H1 (cell line): ENCODE measurements around the gene RPL18. TPM values are rescaled to one million over a fixed set of nuclear protein-coding genes. Genes with fewer than 3 reads are reported as not detected.

ENCODE experiments used
- CTCF ChIA-PET: fragments of 300-600 bp; sonication (Branson Sonifier 250); formaldehyde crosslinking; loops from one replicate; lab custom pipeline; 2021; ENCODE audit not compliant: partially characterized antibody; lab: Charles Lee
- POLR2A ChIA-PET: fragments of 300-600 bp; sonication (Branson Sonifier 250); formaldehyde crosslinking; loops from one replicate; lab custom pipeline; 2021; ENCODE audit warnings: inconsistent platforms; ENCODE audit not compliant: partially characterized antibody; lab: Charles Lee
- DNase-seq, 2 experiments: peaks; one replicate each; pipeline versions ENCODE4 v3.0.0 to v3.0.0-alpha.2; 2010 to 2022; ENCODE audit warnings: low spot score in 2 of 2, low read depth in 1 of 2, mixed read lengths in 1 of 2
- FAIRE-seq: peaks from 2 replicates; lab custom pipeline; 2011; peaks lifted over from hg19 to GRCh38; lab: Jason Lieb, UNC
- H2AFZ ChIP-seq: 2 replicates; pipeline ENCODE4 v1.8.1; 2012; ENCODE audit warnings: low read length, inconsistent platforms
- H2AK5ac ChIP-seq: 2 replicates; pipeline ENCODE4 v1.6.1; 2013; ENCODE audit warnings: low read depth, low read length
- H2BK120ac ChIP-seq: replicated peaks from 2 replicates; pipeline ENCODE3; 2013; ENCODE audit warnings: low read depth, low read length, inconsistent platforms
- H2BK12ac ChIP-seq: 2 replicates; pipeline ENCODE4 v1.6.1; 2013; ENCODE audit warnings: low read depth, low read length
- H2BK15ac ChIP-seq: 2 replicates; pipeline ENCODE4 v1.6.1; 2013; ENCODE audit warnings: low read length
- H2BK20ac ChIP-seq: 2 replicates; pipeline ENCODE4 v1.6.1; 2013; ENCODE audit warnings: low read length
- H2BK5ac ChIP-seq: 2 replicates; pipeline ENCODE4 v1.6.1; 2013; ENCODE audit warnings: low read depth, low read length
- H3K14ac ChIP-seq: 2 replicates; pipeline ENCODE4 v1.6.1; 2013; ENCODE audit warnings: inconsistent platforms; ENCODE audit not compliant: insufficient read length
- H3K18ac ChIP-seq: 2 replicates; pipeline ENCODE4 v1.6.1; 2013; ENCODE audit warnings: low read length; ENCODE audit errors: extremely low read depth
- H3K23ac ChIP-seq: 2 replicates; pipeline ENCODE4 v1.6.1; 2013; ENCODE audit warnings: inconsistent platforms; ENCODE audit not compliant: insufficient read length
- H3K23me2 ChIP-seq: 2 replicates; pipeline ENCODE4 v1.6.1; 2013; ENCODE audit warnings: low read depth, low read length
- H3K27ac ChIP-seq: 2 replicates; pipeline ENCODE4 v1.6.1; 2011; ENCODE audit warnings: low read depth, low read length, inconsistent platforms
- H3K27me3 ChIP-seq, 4 experiments: replicated peaks in 1 of 4; 1 replicate in 1 of 4; 2 replicates in 3 of 4; pipeline versions ENCODE4 v1.6.1 to v1.8.1; 2011 to 2013; ENCODE audit warnings: low read length in 3 of 4, mild to moderate bottlenecking in 3 of 4, inconsistent platforms in 2 of 4, mixed read lengths in 2 of 4, moderate library complexity in 1 of 4; ENCODE audit not compliant: control insufficient read depth in 3 of 4, insufficient read depth in 3 of 4; ENCODE audit errors: extremely low read depth in 1 of 4
- H3K36me3 ChIP-seq, 4 experiments: 2 replicates each; pipeline versions ENCODE4 v1.6.1 to v1.8.1; 2011 to 2013; ENCODE audit warnings: mild to moderate bottlenecking in 4 of 4, low read length in 3 of 4, moderate library complexity in 2 of 4, control low read depth in 1 of 4, inconsistent platforms in 1 of 4; ENCODE audit not compliant: insufficient read depth in 4 of 4, control insufficient read depth in 2 of 4
- H3K4ac ChIP-seq: replicated peaks from 2 replicates; pipeline ENCODE3; 2013; ENCODE audit warnings: low read length, low read depth, mixed read lengths, inconsistent platforms; ENCODE audit not compliant: insufficient read length
- H3K4me1 ChIP-seq, 4 experiments: replicated peaks in 1 of 4; 1 replicate in 1 of 4; 2 replicates in 3 of 4; pipeline versions ENCODE4 v1.6.1 to v1.8.1; 2011 to 2013; ENCODE audit warnings: low read length in 3 of 4, inconsistent platforms in 2 of 4, mixed read lengths in 1 of 4; ENCODE audit not compliant: insufficient read depth in 4 of 4, control insufficient read depth in 3 of 4
- H3K4me2 ChIP-seq, 2 experiments: 2 replicates each; pipeline versions ENCODE4 v1.6.1 to v1.8.1; 2011 to 2013; ENCODE audit warnings: low read depth in 2 of 2, low read length in 2 of 2, control low read depth in 1 of 2, inconsistent platforms in 1 of 2, mild to moderate bottlenecking in 1 of 2; ENCODE audit not compliant: insufficient read depth in 1 of 2
- H3K4me3 ChIP-seq, 4 experiments: fragments of 200-600, 300-600 bp in 1 of 4; sonication (generic), shearing (Covaris generic), sonication (Bioruptor Twin) in 1 of 4; 2 replicates each; pipeline versions ENCODE4 v1.5.1 to v1.8.1; 2011 to 2016; ENCODE audit warnings: low read length in 4 of 4, low read depth in 3 of 4, control low read depth in 2 of 4, inconsistent platforms in 2 of 4, mild to moderate bottlenecking in 2 of 4, mixed read lengths in 1 of 4, moderate library complexity in 1 of 4; ENCODE audit not compliant: insufficient read depth in 2 of 4; ENCODE audit errors: extremely low read depth in 1 of 4
- H3K56ac ChIP-seq: replicated peaks from 2 replicates; pipeline ENCODE3; 2013; ENCODE audit warnings: low read depth, mild to moderate bottlenecking, mixed read lengths, low read length, inconsistent platforms; ENCODE audit not compliant: insufficient read length
- H3K79me1 ChIP-seq: 2 replicates; pipeline ENCODE4 v1.6.1; 2013; ENCODE audit warnings: low read depth, low read length, control low read depth
- H3K79me2 ChIP-seq, 2 experiments: 2 replicates each; pipeline versions ENCODE4 v1.6.1 to v1.8.1; 2012 to 2013; ENCODE audit warnings: low read length in 2 of 2, mild to moderate bottlenecking in 2 of 2, inconsistent platforms in 1 of 2; ENCODE audit not compliant: insufficient read depth in 2 of 2, control insufficient read depth in 1 of 2
- H3K9ac ChIP-seq, 4 experiments: replicated peaks in 1 of 4; 1 replicate in 1 of 4; 2 replicates in 3 of 4; pipeline versions ENCODE4 v1.6.1 to v1.8.1; 2011 to 2013; ENCODE audit warnings: low read depth in 3 of 4, low read length in 3 of 4, control low read depth in 2 of 4, mild to moderate bottlenecking in 2 of 4, moderate library complexity in 2 of 4, inconsistent platforms in 1 of 4; ENCODE audit errors: extremely low read depth in 1 of 4
- H3K9me3 ChIP-seq, 2 experiments: 2 replicates each; pipeline versions ENCODE4 v1.6.1 to v1.8.1; 2012 to 2013; ENCODE audit warnings: mild to moderate bottlenecking in 2 of 2, moderate library complexity in 2 of 2, control low read depth in 1 of 2, inconsistent platforms in 1 of 2, low read depth in 1 of 2, low read length in 1 of 2, mixed read lengths in 1 of 2; ENCODE audit not compliant: insufficient read depth in 2 of 2
- H4K20me1 ChIP-seq, 2 experiments: replicated peaks in 1 of 2; 2 replicates each; pipeline versions ENCODE3 to v1.8.1; 2011 to 2013; ENCODE audit warnings: inconsistent platforms in 2 of 2, low read length in 2 of 2, mild to moderate bottlenecking in 1 of 2; ENCODE audit not compliant: insufficient read depth in 2 of 2, control insufficient read depth in 1 of 2
- H4K5ac ChIP-seq: 2 replicates; pipeline ENCODE4 v1.6.1; 2013; ENCODE audit warnings: low read length, low read depth, mixed read lengths, inconsistent platforms; ENCODE audit not compliant: insufficient read length
- H4K8ac ChIP-seq: 2 replicates; pipeline ENCODE4 v1.8.0; 2013; ENCODE audit warnings: mild to moderate bottlenecking, moderate library complexity, low read length, inconsistent platforms; ENCODE audit not compliant: insufficient read depth; ENCODE audit errors: extremely low read depth
- H4K91ac ChIP-seq: replicated peaks from 2 replicates; pipeline ENCODE3; 2013; ENCODE audit warnings: low read length, mixed read lengths, inconsistent platforms; ENCODE audit not compliant: insufficient read length
- CREB1 ChIP-seq: IDR thresholded peaks from 2 replicates; pipeline ENCODE4 v1.6.1; 2012; ENCODE audit warnings: inconsistent platforms
- E2F6 ChIP-seq: IDR thresholded peaks from 2 replicates; pipeline ENCODE4 v1.6.1; 2012; ENCODE audit warnings: inconsistent platforms
- SP1 ChIP-seq: IDR thresholded peaks from 2 replicates; pipeline ENCODE4 v1.6.1; 2011; ENCODE audit warnings: low read depth, low read length
- TAF1 ChIP-seq: IDR thresholded peaks from 2 replicates; pipeline ENCODE4 v1.6.1; 2011; ENCODE audit warnings: mild to moderate bottlenecking, low read depth, low read length
- WGBS, 2 experiments: shearing (Covaris generic) in 1 of 2; methylation state at CpG; one replicate each; pipeline versions ENCODE4 v1.1.6 to v1.1.7; 2013 to 2015; ENCODE audit warnings: low lambda C conversion rate in 2 of 2, mixed read lengths in 2 of 2, inconsistent platforms in 1 of 2, low coverage in 1 of 2, missing lambda C conversion rate in 1 of 2; ENCODE audit not compliant: insufficient replicate concordance in 2 of 2, insufficient coverage in 1 of 2, insufficient read length in 1 of 2; ENCODE audit errors: extremely low coverage in 1 of 2, missing lambda C conversion rate in 1 of 2; 5-methylcytosine and 5-hydroxymethylcytosine counted together
- polyA plus RNA-seq, 7 experiments: library from polyadenylated mRNA; depleted of rRNA in 3 of 7; stranded (reverse) in 5 of 7; unstranded in 2 of 7; fragments of >200 nt in 5 of 7; fragments of 200-250 nt in 2 of 7; gene quantifications; 1 replicate in 5 of 7; 2 replicates in 1 of 7; 4 replicates in 1 of 7; pipeline versions ENCODE4 v1.2.1 to v1.2.3, GENCODE V29; 2011 to 2013; ENCODE audit warnings: missing spikeins in 2 of 7, mixed read lengths in 2 of 7
- total RNA-seq: library from RNA; stranded (reverse); fragmentation: NEBNext Ultra II Directional; extraction: Animal tissue kit (Norgen Biotek cat#: 25700); gene quantifications from 2 replicates; pipeline ENCODE4 v1.2.1, GENCODE V29; 2021

Gene RPL18
- total and polyA plus RNA-seq, 2 of the 8 experiments (the other 6 are each of a cell fraction or from before 2014, with no cell fraction given) = 1,669 to 2,789 TPM

- Histone ChIP-seq H2BK5ac (peak overlapping the region; percentile 94), H3K79me1 (no peaks in the 10 kb centered on the region), H3K23me2 (peaks cover 25% of the 10 kb centered on the region), H2AK5ac (peak overlapping the region; percentile 98), H3K27me3 (peaks cover 0 to 2% (median 0%) of the 10 kb centered on the region in 4 experiments; a peak in 2 of 7 replicates), H3K9ac (peak overlapping the region in 2 of 4 experiments; percentile 14 to 20; a peak in 2 of 7 replicates), H3K14ac (no peak overlapping the region), H4K20me1 (no peaks in the 10 kb centered on the region), H4K8ac (no peak overlapping the region), H3K79me2 (peaks cover 0 to 4% of the 10 kb centered on the region in 2 experiments; a peak in 1 of 4 replicates), H3K23ac (no peak overlapping the region), H2BK120ac (peak overlapping the region; percentile 5), H3K18ac (peak overlapping the region; percentile 64), H4K91ac (peak overlapping the region; percentile 0), H2BK15ac (peak overlapping the region; percentile 92; the same call in 1 of the 2 replicates), H3K9me3 (no peaks in the 10 kb centered on the region), H3K4me2 (peak overlapping the region; percentile 65 to 94), H4K5ac (peak overlapping the region; percentile 8), H3K4ac (no peak overlapping the region), H3K56ac (no peak overlapping the region), H3K36me3 (no peaks in the 10 kb centered on the region), H3K4me3 (peak overlapping the region in 3 of 4 experiments; percentile 0 to 67 (median 43); a peak in 4 of 8 replicates), H3K27ac (peak overlapping the region; percentile 70), H2AFZ (no peak overlapping the region), H3K4me1 (peaks cover 9 to 26% (median 18%) of the 10 kb centered on the region in 4 experiments), H2BK12ac (peak overlapping the region; percentile 97), H2BK20ac (peak overlapping the region; percentile 92)
- DNase-seq (peak in 1 of 2 experiments; percentile 86), FAIRE-seq (no peak)
- POLR2A ChIA-PET = interaction anchor here (0.8 to 5.6 kb wide), 5 partner anchors 9 to 325 kb away, joined by 3 to 28 read pairs (median 4); partner anchors contain the start of genes FUT2, RPL18 and SPHK2
- CTCF ChIA-PET = interaction anchor here (0.6 to 1.1 kb wide), 3 partner anchors 9 to 149 kb away, joined by 3 read pairs; no protein-coding TSS in a partner anchor
- no peak for TF ChIP-seq SP1
- TF ChIP-seq TAF1 = 0 out of 2 replicates have a peak, but pooled peaks have one; percentile 42
- no peak for TF ChIP-seq E2F6
- TF ChIP-seq CREB1 = peak; percentile 78
- 86% methylated on average over 15 of the region's 16 CpGs; no CpG with 5 or more reads in 1 of the 2 experiments for WGBS, 2 experiments
Measured at GRCh38 chr19:48638831-48639381, 19.9 kb upstream of the RPL18 start.
